ENCODE results near the gene C17orf50.

- TF ChIP-seq GATA3 (IDR thresholded peaks at IDR 0.05; ENCODE audit: low read depth, low read length) (no peak), GATA2 (IDR thresholded peaks at IDR 0.05; ENCODE audit: low read depth, low read length) (no peak)
Measured at GRCh38 chr17:35765756-35766488, 5.2 kb downstream of the C17orf50 start.

Measured in SH-SY5Y (cell line).